ENCODE data around the gene SPINK5.

Gene SPINK5

GRCh38 chr5:148090773-148091250 is 27.0 kb downstream of the SPINK5 start:
- DNase-seq (ENCODE audit: low read depth in 2 of 2), result no peak
- TF ChIP-seq CTCF (IDR thresholded peaks at IDR 0.05; ENCODE audit: low read depth, low read length), result no peak
- no peak overlapping the region for H3K4me3 ChIP-seq (replicated peaks in 1 of 2; ENCODE audit: low read depth in 2 of 2, low read length in 2 of 2)

DNA sequence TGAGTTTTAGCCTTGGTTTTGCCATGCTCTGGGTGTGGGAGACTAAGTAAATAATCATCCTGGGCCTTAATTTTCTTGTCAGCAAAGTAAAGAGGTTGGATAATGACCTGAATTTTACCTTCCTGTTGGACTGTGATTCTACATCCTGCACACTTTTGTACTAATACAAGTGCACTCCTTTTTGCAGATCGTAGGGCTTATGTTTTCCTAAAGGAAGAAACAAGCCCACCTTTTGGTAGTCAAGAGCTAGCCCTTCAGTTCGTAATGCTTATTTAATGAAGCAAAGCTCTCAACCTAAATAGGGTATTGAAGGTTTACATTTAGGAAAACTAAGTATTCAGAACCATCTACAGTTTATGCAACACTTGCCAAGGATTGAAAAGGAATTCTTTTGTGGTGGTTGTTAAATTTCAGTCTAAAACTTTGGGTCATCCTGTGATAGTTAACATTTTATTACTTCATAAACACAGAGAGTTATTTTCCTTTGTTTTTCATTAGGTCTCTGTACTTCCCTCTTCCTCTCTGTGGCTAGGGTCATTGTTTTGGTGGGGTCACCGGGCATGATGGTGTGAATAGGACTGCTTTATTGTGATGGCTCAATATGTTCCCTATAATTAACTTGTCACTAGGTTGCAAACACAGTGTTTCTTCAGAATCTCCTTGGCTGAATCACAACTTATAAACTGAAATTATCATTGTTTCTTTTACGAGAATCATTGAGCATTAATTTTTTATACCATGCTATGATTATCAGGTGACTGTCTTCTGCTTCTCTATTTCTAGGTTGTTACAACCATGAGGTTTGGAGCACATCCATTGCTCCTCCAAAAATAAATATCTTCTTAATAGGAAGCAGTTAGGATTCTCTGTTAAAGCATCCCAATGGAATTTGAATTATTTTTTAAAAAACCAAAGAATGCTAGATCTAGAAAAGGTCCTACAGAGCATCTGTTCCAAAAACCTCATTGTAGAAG is 28.5 kb downstream of the SPINK5 start:
- no peak for TF ChIP-seq CTCF (IDR thresholded peaks at IDR 0.05; ENCODE audit: low read depth, low read length)
- H3K4me3 ChIP-seq (replicated peaks in 1 of 2; ENCODE audit: low read depth in 2 of 2, low read length in 2 of 2), result no peak overlapping the region
- no peak for DNase-seq (ENCODE audit: low read depth in 2 of 2)

DNA sequence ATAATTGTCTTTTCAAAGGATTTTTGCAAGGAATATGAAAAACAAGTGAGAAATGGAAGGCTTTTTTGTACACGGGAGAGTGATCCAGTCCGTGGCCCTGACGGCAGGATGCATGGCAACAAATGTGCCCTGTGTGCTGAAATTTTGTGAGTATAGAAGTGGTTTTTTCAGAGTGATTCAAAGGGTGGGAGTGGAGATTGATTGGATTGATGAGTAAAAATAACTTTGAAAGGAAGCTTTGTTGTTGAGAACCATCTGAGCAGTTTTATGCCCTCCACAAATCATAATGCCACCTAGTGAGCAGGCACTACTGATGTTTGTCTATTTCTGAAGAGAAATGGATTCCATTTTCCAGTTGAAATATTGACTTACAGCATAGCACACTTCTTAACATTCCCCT is 30.6 kb downstream of the SPINK5 start:
- no peak for TF ChIP-seq CTCF (IDR thresholded peaks at IDR 0.05; ENCODE audit: low read depth, low read length)
- no peak overlapping the region for H3K4me3 ChIP-seq (replicated peaks in 1 of 2; ENCODE audit: low read depth in 2 of 2, low read length in 2 of 2)
- DNase-seq (ENCODE audit: low read depth in 2 of 2), result no peak

- H3K4me3 ChIP-seq (replicated peaks in 1 of 2; ENCODE audit: low read depth in 2 of 2, low read length in 2 of 2), result no peak overlapping the region
- no peak for DNase-seq (ENCODE audit: low read depth in 2 of 2)
- TF ChIP-seq CTCF (IDR thresholded peaks at IDR 0.05; ENCODE audit: low read depth, low read length), result no peak
Observed at GRCh38 chr5:148104226-148104625, 40.4 kb downstream of the SPINK5 start.

GRCh38 chr5:148107608-148108007 is 43.8 kb downstream of the SPINK5 start:
- no peak for TF ChIP-seq CTCF (IDR thresholded peaks at IDR 0.05; ENCODE audit: low read depth, low read length)
- DNase-seq (ENCODE audit: low read depth in 2 of 2), result no peak
- H3K4me3 ChIP-seq (replicated peaks in 1 of 2; ENCODE audit: low read depth in 2 of 2, low read length in 2 of 2), result no peak overlapping the region

- no peak for TF ChIP-seq CTCF (IDR thresholded peaks at IDR 0.05; ENCODE audit: low read depth, low read length)
- no peak for DNase-seq (ENCODE audit: low read depth in 2 of 2)
- H3K4me3 ChIP-seq (replicated peaks in 1 of 2; ENCODE audit: low read depth in 2 of 2, low read length in 2 of 2), result no peak overlapping the region
Observed at GRCh38 chr5:148113243-148113642, 49.5 kb downstream of the SPINK5 start.
